ENCODE results near the gene MAL.

Gene MAL

GRCh38 chr2:95061601-95062183, 36.2 kb downstream of the MAL start:
- TF ChIP-seq CTCF (IDR thresholded peaks at IDR 0.05; ENCODE audit: low read depth, low read length, missing control alignments): no peak
- no peak overlapping the region for H3K4me3 ChIP-seq (ENCODE audit: low read depth, low read length)
- no peak for DNase-seq (ENCODE audit: low read depth)

- no peak overlapping the region for H3K4me3 ChIP-seq (ENCODE audit: low read depth, low read length)
- DNase-seq (ENCODE audit: low read depth): no peak
Observed at GRCh38 chr2:95062242-95063085, 37.0 kb downstream of the MAL start.

GRCh38 chr2:95063086-95063958, 37.8 kb downstream of the MAL start:
- no peak for DNase-seq (ENCODE audit: low read depth)
- no peak for TF ChIP-seq CTCF (IDR thresholded peaks at IDR 0.05; ENCODE audit: low read depth, low read length, missing control alignments)

More at GRCh38 chr2:95062242-95063085, 37.0 kb downstream of the MAL start:
- TF ChIP-seq CTCF (IDR thresholded peaks at IDR 0.05; ENCODE audit: low read depth, low read length, missing control alignments): no peak

GRCh38 chr2:95068256-95068655, 42.7 kb downstream of the MAL start:
- no peak for DNase-seq (ENCODE audit: low read depth)
- no peak for TF ChIP-seq CTCF (IDR thresholded peaks at IDR 0.05; ENCODE audit: low read depth, low read length, missing control alignments)
- no peak overlapping the region for H3K4me3 ChIP-seq (ENCODE audit: low read depth, low read length)

More at GRCh38 chr2:95063086-95063958, 37.8 kb downstream of the MAL start:
- H3K4me3 ChIP-seq (ENCODE audit: low read depth, low read length): no peak overlapping the region

- TF ChIP-seq CTCF (IDR thresholded peaks at IDR 0.05; ENCODE audit: low read depth, low read length, missing control alignments): no peak
- no peak for DNase-seq (ENCODE audit: low read depth)
- H3K4me3 ChIP-seq (ENCODE audit: low read depth, low read length): no peak overlapping the region
Observed at GRCh38 chr2:95069465-95069864, 44.0 kb downstream of the MAL start.

GRCh38 chr2:95071856-95072255, 46.3 kb downstream of the MAL start:
- DNase-seq (ENCODE audit: low read depth): no peak
- no peak for TF ChIP-seq CTCF (IDR thresholded peaks at IDR 0.05; ENCODE audit: low read depth, low read length, missing control alignments)
- no peak overlapping the region for H3K4me3 ChIP-seq (ENCODE audit: low read depth, low read length)
